ENCODE data around the gene RPL22.
A peak's percentile ranks its signal among the peaks of the same experiment; 100 is the strongest.

RPL22 gene

DNA sequence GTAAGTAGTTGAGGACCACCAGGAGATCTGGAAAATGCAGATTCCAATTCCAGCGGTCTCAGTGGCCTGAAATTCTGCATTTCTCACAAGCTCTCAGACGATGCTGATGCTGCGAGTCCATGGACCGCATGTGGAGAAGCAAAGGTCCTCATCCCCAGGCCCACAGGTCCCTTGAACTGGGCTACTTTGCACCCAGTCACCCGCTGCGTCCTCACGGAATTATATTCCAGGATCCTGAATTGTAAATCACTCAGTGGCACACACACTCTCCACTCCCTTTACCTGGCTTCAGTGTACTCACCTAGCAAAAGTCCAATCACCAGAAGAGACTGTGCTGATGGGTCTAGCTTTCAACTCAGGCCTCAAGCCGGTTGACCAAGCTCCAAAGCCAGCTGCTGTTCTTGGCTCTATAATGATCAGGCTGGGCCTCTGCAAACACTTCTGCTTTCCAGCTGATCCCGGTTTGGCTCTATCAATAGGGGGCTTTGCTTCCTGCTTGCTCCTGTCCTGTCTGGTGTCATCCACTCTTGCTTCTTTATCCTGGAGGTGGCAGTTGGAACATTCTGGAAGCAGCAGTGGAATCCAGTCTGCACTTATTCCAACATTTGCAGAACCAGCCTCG lies 904 bp upstream of the RPL22 start:
- DNase-seq: no peak

DNA sequence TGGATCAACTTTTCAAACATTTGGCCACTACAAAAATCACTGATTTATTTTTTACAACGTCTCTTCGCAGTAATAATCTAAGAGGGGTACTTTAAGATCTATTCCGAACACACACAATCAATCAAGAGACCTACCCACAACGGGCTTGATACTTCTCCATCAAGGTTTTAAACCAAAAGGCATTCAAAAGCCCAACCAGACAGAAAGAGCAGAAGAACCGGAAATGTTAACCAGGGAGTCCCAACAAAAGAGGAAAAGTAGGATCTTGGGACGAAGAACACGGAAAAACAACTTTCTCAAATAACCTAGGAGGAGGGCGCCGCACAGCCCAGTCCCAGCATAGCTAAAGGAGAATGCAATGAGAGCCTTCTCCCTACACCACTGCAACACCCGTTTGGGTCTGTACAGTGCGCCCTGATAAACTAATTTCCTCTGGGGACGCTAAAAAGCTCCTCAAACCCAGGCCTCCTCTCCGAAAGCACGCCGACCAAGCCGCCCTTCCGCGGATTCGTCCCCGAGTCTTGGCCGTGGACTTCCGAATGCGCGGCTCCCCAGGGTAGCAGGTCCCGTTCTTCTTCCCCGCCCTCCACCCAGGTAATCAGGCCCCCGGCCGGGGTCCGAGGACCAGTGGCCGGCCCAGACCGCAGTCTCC lies 623 bp downstream of the RPL22 start:
- DNase-seq: no peak

DNA sequence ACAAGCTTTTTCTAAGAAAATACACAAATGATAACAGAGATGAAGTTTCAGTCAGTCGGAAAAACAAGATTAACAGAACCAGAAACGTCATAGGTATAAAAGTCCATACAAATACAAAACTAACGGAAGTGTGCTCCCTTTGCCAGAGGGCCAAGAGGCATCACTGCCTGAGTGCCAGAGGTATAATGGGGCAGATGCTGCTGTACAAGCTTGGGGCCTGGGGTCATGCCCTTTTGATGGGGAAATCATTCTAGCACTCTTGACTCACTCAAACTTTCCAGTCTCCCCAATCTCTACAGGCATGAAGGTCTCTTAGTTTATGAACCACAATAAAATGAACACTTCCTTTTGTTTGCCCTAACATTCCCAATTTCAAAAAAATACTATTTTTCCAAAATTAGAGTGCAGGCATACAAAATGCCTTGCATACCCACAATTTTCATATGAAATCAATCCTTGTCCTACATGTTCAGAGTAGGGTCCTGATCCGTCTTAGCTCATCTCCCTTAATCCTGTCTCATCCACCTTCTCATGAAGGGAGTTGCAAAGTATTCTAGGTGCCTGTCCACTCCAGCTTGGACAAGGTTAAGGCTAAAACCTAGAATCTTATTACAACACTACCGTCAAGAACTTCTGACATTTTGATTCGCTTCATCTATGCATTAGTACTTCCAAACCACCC lies 1.5 kb downstream of the RPL22 start:
- DNase-seq: no peak

DNA sequence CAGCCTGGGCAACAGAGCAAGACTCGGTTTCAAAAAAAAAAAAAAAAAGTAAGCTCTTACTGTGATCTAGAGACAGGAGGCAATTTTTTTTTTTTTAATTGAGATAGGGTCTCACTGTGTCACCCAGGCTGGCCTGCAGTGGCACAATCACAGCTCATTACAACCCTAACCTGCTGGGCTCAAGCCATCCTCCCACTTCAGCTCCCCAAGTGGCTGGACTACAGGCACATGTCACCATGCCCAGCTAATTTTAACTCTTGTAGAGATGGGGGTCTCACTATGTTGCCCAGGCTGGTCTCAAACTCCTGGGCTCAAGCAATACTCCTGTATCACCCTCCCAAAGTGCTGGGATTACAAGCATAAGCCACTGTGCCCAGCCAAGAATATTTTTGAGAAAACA lies 7.4 kb downstream of the RPL22 start:
- DNase-seq: no peak

DNA sequence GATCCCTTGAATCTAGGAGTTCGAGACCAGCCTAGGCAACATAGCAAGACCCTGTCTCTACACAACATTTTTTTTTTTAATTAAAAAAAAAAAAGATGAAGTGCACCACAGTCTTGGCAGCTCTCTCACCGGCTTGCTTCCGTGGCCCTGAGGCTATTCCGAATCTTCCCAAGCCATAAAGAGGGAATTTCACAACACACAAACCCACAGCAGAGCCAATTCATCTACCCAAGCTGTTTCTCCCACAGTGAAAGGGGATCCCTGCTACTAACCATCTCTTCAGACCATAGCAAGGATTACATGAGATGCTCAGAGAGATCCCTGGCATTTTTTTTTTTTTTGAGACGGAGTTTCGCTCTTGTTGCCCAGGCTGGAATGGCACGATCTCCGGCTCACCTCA lies 10.9 kb downstream of the RPL22 start:
- no peak for DNase-seq

DNA sequence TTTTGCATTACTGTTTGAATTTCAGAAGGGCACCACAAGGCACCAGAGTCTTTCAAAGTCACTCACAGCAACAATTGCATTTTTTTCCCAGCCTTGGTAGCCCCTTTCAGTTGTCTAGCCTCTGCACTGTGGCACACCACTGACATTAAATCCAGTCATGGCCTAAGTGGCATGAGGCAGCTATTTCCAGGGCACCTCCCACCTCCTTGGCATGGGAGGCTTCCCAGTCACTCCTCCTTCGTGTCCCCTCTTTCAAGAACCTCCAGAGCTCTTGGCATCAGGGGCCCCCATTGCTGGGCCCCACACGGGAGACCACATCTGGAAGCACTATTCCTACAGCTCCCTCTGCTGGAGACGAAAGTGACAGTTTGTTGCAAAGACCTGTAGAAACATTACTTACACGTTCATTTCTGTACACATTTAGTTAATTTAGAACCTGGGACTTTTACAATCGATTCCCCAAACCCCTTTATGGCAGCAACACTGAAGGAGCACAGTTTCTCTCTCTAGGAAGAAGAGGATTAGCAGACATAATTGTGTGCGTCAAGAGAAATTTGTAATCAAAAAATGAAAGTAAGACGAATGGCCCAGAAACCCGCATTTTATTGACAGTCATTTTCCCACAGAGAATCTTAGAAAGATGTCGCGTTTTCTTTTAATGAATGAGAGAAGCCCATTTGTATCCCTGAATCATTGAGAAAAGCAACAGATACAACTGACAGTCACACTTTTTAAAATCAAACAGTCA lies 13.6 kb downstream of the RPL22 start:
- peak in 1 of 2 donors; percentile 31 for DNase-seq

DNA sequence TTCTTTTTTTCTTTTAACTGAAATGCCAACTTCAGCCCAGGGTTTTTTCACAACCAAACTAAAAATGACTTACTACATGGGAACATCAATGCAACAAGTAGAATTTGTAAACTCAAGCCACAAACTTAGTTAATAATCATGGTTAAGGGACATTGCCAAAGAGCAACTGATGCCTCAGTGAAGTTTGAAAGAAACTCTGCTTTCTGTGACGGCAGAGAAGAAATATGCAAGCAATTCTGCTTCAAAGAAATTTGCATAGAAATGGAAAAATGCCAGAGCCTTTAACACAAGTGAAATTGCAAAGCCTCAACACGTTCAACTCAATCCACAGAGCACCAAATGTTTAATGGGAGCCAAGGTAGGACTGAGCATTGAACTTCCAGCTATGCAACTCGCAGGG lies 14.2 kb downstream of the RPL22 start:
- DNase-seq: no peak

DNA sequence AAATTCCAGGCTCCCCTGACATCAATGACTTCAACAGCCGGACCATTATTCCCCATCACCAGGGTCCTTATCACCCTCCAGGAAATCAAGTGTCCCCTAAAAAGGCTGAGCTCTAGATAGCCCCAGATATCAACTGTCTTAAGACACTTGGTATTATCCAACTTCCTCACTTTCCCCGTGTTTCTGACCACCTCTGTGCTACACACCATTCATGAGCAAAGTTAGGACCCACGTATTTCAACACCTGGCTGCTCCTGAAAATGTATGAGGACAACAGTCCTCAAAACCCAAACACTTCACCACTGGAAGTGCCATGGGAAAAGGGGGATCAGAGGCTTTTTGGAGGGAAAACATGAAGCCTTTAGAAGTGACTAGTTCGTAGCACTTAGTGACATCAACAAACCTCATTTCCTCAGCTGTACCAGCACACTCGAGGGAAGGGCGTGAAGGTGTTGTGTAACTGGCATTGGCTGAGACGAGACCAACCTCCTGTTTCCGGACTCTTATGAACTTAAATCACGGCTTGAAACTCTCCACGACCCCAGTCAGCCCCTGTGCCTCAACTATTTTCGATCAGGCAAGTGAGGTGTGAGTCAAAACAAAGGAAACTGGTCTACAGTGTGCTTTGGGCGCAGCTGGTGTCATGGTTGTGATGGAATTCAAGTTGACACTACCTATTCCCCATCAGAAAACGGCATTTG lies 15.2 kb downstream of the RPL22 start:
- DNase-seq: no peak

DNA sequence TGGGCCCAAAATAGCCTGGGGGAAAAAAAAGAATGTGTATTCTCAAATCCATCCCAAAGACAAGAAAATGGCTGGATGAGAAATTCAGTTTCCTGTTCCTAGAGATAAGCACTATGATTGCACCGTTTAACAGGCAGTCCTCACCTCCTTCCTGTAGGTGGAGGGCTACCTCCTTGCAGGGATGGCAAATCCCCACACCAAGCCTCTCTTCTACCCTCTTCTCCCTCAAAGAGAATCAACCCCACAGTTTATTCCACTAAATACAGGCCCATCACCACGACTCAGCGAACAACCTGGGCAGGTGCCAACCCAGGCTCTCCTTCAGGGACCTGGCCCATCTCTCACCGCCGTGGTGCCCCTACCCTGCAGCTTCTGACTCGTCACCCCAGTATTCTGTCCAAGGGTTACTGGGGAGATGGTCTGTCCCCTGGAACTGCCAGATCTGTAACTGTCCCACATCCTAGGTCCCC lies 15.8 kb downstream of the RPL22 start:
- no peak for DNase-seq

DNA sequence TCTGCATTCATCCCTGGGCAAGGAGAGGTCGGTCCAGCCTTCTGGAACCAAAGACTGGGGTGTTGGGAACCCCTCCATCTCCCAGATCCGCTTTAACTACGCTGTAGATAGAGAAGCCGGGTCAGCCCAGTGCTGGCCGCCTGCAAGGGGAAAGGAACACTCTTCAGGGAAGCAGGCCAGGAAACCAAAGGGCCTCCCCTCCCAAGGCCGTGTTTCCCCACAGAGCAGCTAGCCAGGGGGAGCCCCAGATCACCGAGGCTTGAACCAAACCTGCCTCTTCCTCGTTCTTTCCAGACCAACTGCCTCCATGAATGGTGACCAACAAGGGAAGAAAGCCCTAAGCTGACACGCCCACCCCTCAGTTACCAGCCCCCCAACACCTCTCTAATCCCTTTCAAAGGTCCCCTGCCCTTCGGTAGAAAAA lies 18.0 kb downstream of the RPL22 start:
- DNase-seq: peak in 1 of 2 donors; percentile 1

DNA sequence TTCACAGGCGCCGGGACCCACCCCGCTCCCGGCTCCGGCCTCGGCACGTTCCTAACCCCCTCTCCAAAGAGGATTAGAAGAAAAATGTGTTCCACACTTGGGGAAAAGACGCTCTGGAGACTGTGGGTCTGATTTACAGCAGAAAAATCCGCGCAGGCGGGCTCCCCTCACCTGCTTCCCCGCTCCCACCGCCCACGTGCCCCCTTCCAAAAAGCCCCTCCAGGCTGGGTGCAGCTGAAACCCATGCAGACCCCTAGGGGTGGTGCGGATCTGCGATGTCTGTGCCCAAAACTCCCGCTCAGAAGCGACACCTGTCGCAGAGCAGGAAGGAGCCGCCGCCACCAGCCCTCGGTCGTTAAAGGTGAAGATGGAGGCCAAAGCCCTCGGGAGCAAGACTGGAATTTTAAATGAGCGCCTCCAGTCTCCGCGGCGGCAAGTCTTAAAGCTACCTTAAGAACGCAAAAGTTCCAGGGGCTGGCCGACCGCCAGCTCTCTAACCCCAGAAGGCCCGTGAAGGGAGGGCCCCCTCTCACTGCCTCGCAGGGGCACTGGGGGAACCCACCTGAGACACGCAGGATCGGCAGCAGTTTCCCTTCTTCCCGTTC lies 18.6 kb downstream of the RPL22 start:
- DNase-seq: no peak

DNA sequence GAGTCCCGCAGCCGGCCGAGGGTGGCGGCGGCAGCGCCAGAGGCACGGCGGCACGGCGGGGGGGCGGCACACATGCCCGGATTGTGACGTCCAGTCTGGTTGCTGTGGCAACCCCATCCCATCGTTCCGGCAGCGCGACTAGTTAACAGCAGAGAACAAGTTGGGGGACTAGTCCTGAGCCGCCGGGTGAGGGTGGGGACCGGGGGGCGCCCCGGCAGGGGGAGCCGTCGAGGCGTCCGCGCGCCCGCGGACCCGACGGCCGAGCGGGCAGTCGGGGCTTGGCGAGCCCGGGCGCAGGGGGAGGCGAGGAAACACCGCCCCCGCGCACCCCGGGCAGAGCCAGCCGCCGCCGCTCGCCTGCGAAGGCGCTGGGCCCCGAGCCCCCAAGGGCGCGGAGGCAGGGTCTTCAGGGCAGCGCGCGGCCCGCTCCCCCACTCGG lies 19.1 kb downstream of the RPL22 start, which contains the start of gene CHD5:
Gene CHD5, minus strand, starts transcription at position 54 of the 439 bp plus-strand sequence. CDS start 298 bp downstream, outside the sequence.
- no peak for DNase-seq

DNA sequence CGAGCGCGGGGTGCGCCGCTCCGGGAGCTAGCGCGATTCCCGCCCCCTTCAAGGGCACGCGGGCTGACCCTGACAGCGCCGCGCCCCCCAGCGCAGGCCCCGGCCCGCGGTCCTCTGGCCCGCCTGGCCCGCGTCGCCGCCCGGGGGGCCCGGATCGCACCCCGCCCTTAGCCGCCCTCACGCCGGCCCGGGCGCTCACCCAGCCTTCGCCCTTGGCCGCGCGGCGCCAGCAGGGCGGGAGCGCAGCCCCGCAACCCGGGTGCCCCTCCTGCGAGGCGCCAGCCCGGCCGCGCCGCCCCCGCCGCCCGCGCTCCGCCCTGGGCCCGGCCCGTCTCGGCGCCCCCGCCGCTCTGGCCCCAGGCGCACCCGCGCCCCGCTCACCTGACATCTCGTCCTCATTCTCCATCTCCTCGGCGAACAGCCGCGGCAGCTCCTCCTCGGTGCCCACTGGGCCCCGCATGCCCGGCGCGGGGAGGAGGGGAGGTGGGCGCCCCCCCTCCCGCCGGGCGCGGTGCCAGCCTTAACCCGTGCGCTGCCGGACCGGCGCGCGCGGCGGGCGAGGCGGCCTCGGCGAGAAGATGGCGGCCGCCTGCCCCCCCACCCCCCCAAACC lies 19.7 kb downstream of the RPL22 start:
- DNase-seq: no peak

DNA sequence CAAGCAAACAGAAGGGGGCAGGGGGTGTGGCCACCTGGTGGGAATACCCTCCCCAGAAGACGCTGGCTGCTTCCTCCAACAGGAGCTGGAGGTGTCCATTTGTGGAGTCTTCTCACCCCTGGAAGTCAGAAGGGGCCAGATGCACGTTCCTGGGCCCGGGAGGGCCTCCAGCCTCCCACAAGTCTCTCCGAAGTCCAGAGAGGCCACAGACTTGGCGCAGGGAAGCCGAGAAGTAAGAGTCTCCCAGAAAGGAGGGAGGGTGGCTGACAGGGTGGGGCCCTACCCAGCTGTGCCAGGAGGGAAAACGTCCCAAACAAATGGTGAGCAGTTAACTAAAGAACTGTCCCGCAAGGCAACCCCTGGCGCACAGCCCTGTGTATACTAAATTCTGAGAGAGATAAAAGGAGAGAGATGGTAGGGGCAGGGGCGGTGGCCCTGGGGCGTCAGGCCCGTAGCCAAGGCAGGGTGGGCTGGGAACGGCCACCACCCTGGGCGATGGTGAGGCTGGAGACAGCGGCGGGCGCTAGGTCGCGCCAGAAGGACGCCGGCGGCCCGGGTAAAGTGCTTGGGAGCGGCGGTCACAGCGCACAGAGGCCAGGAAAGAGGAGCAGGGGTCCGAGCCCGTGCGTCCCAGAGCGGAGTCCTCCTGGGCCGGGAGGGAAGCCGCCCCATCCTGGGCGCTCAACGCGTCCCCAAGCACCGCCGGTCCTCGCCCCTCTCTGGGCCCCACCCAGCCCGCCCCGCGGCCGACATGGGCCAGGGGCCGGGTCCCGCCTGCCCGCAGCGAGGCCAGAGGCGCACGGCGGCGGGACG lies 20.4 kb downstream of the RPL22 start:
- no peak for DNase-seq

DNA sequence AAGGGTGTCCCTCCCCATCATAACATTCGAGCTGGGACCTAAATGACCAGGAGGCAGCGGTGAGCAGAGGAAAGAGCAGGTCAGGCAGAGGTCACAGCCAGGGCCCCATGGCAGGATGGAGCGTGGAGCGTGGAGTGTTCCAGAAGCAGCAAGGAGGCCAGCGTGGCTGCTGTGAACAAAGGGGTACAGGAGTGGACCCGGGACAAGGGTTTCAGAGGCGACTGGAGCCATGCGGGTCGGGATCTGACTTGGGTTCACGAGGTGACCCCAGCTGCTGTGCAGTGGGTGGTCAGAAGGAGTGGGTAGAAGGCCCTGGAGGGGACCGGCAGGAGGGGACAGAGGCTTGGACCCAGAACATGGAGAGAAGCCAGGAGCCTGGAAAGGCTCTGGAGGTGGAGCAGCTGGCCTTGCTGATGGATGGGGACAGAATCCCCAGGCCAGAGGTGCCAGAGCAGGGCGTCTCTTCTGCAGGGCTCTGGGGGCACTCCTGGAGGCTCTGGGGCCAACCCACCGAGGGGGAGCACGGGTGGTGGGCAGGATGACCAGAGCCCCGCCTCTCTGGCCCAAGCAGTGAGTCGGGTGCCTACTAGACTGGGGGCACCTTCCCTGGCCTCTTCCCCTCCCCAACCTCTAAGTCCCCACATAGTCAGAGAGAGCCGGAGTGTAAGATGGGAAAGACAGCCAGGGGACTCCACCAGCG lies 21.6 kb downstream of the RPL22 start:
- DNase-seq: no peak

DNA sequence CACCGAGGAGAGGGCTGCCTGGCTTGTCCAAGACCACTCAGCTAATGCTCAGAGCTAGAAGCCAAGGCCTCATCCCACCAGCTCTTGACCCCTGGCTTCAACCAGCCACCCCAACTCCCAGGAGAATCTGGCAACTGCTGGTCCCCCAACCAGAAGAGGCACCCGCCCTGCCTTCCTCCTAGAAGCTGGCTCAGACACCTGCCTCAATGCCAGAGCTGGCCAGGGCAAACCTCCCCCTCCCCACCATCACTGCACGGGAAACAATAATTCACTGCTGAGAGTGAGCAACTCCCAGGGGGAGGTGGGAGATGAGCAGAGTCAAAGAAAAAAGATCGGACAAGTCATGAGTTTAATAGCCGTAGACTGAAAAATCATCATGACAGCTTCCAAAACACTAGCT lies 22.6 kb downstream of the RPL22 start:
- DNase-seq: no peak

DNA sequence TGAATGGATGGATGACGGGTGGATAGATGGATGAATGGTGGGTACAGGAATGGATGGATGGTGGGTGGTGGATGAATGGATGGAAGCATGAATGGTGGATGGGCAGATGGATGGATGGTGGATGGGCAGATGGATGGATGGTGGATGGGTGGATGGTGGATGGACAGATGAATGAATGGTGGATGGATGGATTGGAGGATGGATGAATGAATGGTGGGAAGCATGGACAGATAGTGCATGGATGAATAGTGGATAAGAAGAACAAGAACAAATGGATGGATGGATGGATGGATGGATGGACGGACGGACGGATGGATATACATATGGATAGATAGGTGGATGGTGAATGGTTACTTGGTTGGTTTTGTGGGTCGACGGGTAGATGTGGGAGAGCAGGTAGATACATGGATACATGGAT lies 24.0 kb downstream of the RPL22 start:
- no peak for DNase-seq

DNA sequence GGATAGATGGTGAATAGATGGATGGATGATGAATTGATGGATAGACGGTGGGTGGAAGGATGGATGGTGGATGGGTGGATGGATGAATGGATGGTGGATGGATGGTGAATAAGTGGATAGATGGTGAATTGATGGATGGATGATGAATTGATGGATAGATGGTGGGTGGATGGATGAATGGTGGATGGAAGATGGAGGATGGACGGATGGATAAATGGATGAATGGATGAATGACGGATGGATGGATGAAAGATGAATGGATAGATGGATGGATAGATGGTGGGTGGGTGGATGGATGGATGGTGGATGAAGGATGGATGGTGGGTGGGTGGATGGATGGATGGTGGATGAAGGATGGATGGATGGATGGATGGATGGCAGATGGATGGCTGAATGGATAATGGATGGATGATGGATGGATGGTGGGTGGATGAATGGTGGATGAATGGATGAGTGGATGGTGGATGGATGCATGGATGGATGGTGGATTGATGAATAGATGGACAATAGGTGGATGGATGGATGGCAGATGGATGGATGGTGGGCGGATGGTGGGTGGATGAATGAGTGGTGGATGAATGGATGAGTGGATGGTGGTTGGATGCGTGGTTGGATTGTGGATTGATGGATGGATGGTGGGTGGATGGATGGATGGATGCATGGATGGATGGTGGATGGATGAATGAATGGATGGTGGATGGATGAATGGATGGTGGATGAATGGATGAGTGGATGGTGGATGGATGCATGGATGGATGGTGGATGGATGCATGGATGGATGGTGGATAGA lies 24.6 kb downstream of the RPL22 start:
- no peak for DNase-seq

DNA sequence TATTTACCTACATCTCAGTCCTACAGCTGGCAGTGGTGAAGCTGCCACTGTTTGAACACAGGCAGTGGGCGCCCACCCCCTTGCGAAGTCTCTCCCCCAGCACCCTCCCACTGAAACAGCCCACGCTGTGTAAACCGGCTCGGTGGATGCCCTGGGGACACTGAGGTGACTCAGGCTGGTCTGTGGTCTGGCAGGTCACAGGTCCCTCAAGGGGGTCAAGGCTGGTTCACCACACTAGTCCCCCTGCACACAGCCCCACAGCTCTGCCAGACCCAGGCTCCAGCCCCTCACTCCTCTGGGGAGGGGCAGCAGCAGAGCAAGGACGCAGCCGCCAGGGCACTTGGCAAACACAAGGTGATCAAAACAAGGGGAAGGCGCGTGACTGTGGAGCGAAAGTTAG lies 26.8 kb downstream of the RPL22 start:
- no peak for DNase-seq

Data from inflammatory macrophage treated with lipopolysaccharide for 1 hour (primary cell).